ENCODE results near the gene SRPK2. TPM values are rescaled to one million over a fixed set of nuclear protein-coding genes. Genes with fewer than 3 reads are reported as not detected.
A peak's percentile ranks its signal among the peaks of the same experiment; 100 is the strongest.

Gene SRPK2
- total RNA-seq, 2 donors from 2014 or later, result 52.6 to 99.5 TPM

DNA sequence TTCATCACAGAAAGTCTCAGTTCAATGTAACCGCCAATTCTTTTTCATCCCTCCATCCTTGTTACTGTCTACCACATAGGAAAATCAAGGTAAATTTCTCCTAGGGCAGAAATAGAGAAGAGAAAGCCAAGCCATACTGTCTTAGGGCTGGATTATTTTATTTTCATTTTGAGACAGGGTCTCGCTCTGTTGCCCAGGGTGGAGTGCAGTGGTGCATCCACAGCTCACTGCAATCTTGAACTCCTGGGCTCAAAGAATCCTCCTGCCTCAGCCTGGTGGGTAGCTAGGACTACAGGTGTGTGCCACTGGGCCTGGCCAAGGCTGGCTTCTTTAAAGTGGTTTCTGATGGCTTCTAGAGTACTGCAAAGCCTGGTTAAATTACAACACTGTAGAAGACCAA is 181.7 kb downstream of the SRPK2 start:
- DNase-seq (ENCODE audit: low spot score), result no peak
- intact Hi-C loops (cut with DNase I), result no loop called here

DNA sequence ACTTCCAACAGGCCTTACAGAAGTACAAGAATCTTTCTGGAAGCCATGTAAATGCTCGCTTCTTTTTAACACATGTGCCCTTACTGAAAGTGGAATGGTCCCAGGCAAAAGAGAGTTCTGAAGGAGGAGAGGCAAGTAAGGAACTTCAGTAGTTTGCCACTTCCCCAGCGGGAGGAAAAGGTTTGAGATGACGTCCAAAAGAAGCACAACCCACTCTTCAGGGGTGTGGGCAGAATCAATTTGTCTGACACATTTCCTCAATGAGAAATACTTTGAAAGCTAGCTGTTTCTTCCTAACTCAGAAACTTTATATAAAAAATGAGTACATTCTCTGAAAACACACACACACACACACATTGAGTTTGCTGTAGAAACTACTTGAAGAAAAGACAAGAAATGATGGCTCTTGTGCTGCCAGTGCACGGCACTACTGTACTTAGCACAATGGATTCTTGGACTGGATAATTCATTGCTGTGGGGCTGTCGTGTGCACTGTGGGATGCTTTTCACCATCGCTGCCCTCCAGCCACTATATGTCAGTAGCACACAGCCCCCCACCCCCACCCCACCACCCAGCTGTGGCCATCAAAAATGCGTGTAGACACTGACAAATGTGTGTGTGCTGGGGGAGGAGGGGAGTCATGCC is 183.0 kb downstream of the SRPK2 start:
- 89% methylated on average over 7 of the region's 7 CpGs for WGBS
- no peaks in the 10 kb centered on the region for H3K9me3 ChIP-seq
- H3K27ac ChIP-seq, result no peak overlapping the region
- intact Hi-C loops (cut with DNase I), result no loop called here
- no peak for TF ChIP-seq POLR2AphosphoS5 (IDR thresholded peaks at IDR 0.05)
- TF ChIP-seq CTCF (IDR thresholded peaks at IDR 0.05), result no peak
- no peak for TF ChIP-seq POLR2A (IDR thresholded peaks at IDR 0.05)
- H3K36me3 ChIP-seq, result no peaks in the 10 kb centered on the region
- H3K4me3 ChIP-seq, result no peak overlapping the region
- DNase-seq (ENCODE audit: low spot score), result no peak
- no peaks in the 10 kb centered on the region for H3K4me1 ChIP-seq (replicated peaks)
- no peaks in the 10 kb centered on the region for H3K27me3 ChIP-seq (replicated peaks; ENCODE audit: insufficient read depth)

More for the DNA sequence above, 181.7 kb downstream of the SRPK2 start:
- H3K27me3 ChIP-seq (replicated peaks; ENCODE audit: insufficient read depth), result no peaks in the 10 kb centered on the region
- H3K36me3 ChIP-seq, result no peaks in the 10 kb centered on the region
- no peaks in the 10 kb centered on the region for H3K9me3 ChIP-seq
- no peak overlapping the region for H3K4me3 ChIP-seq
- WGBS, result 100% methylated on average over 2 of the region's 2 CpGs
- H3K4me1 ChIP-seq (replicated peaks), result no peaks in the 10 kb centered on the region
- TF ChIP-seq CTCF (IDR thresholded peaks at IDR 0.05) (no peak), POLR2A (IDR thresholded peaks at IDR 0.05) (no peak), POLR2AphosphoS5 (IDR thresholded peaks at IDR 0.05) (no peak)
- H3K27ac ChIP-seq, result no peak overlapping the region

GRCh38 chr7:105204953-105205352 is 183.8 kb downstream of the SRPK2 start:
- WGBS, result 92% methylated on average over 2 of the region's 2 CpGs
- DNase-seq (ENCODE audit: low spot score), result no peak

GRCh38 chr7:105204520-105204919 is 184.2 kb downstream of the SRPK2 start:
- no peak overlapping the region for H3K4me3 ChIP-seq
- H3K27ac ChIP-seq, result no peak overlapping the region
- WGBS, result 85% methylated on average over 9 of the region's 9 CpGs
- TF ChIP-seq POLR2AphosphoS5 (IDR thresholded peaks at IDR 0.05) (no peak), POLR2A (IDR thresholded peaks at IDR 0.05) (no peak), CTCF (IDR thresholded peaks at IDR 0.05) (no peak)
- H3K27me3 ChIP-seq (replicated peaks; ENCODE audit: insufficient read depth), result no peaks in the 10 kb centered on the region
- no peaks in the 10 kb centered on the region for H3K36me3 ChIP-seq
- no peaks in the 10 kb centered on the region for H3K9me3 ChIP-seq
- no peak for DNase-seq (ENCODE audit: low spot score)
- intact Hi-C loops (cut with DNase I), result no loop called here
- no peaks in the 10 kb centered on the region for H3K4me1 ChIP-seq (replicated peaks)

More at GRCh38 chr7:105204953-105205352, 183.8 kb downstream of the SRPK2 start:
- intact Hi-C loops (cut with DNase I), result no loop called here
- Histone ChIP-seq H3K4me3 (no peak overlapping the region), H3K27ac (no peak overlapping the region), H3K36me3 (no peaks in the 10 kb centered on the region), H3K9me3 (no peaks in the 10 kb centered on the region), H3K4me1 (replicated peaks) (no peaks in the 10 kb centered on the region), H3K27me3 (replicated peaks; ENCODE audit: insufficient read depth) (no peaks in the 10 kb centered on the region)
- TF ChIP-seq POLR2AphosphoS5 (IDR thresholded peaks at IDR 0.05) (no peak), POLR2A (IDR thresholded peaks at IDR 0.05) (no peak), CTCF (IDR thresholded peaks at IDR 0.05) (no peak)

GRCh38 chr7:105202616-105203015 is 186.1 kb downstream of the SRPK2 start:
- Histone ChIP-seq H3K27ac (peak overlapping the region; percentile 43 to 63), H3K9me3 (no peaks in the 10 kb centered on the region), H3K4me1 (replicated peaks) (no peaks in the 10 kb centered on the region), H3K4me3 (peak overlapping the region in 1 of 2 donors; percentile 0), H3K27me3 (replicated peaks; ENCODE audit: insufficient read depth) (no peaks in the 10 kb centered on the region), H3K36me3 (no peaks in the 10 kb centered on the region)
- WGBS, result 33% methylated on average over 3 of the region's 3 CpGs
- no peak for DNase-seq (ENCODE audit: low spot score)
- TF ChIP-seq CTCF (IDR thresholded peaks at IDR 0.05), result no peak
- no peak for TF ChIP-seq POLR2A (IDR thresholded peaks at IDR 0.05)
- peak; percentile 13 for TF ChIP-seq POLR2AphosphoS5 (IDR thresholded peaks at IDR 0.05)
- intact Hi-C loops (cut with DNase I), result no loop called here

All from prostate gland (tissue), 2 donors.